Measurements from ENCODE around the gene SHFL. TPM values are rescaled to one million over a fixed set of nuclear protein-coding genes. Genes with fewer than 3 reads are reported as not detected.
A peak's percentile ranks its signal among the peaks of the same experiment; 100 is the strongest.

The SHFL gene
- total and polyA plus RNA-seq, 2 of the 8 experiments (the other 6 are each of a cell fraction or from before 2014, with no cell fraction given), result 25.3 to 37.1 TPM

- DNase-seq (ENCODE audit: low read depth in 1 of 2, low spot score in 2 of 2) (peak; percentile 79 to 96), FAIRE-seq (no peak)
- Histone ChIP-seq H4K8ac (ENCODE audit: extremely low read depth, insufficient read depth, low read length) (peak overlapping the region; percentile 98), H3K4me2 (ENCODE audit: insufficient read depth in 1 of 2, low read depth in 2 of 2, low read length in 2 of 2) (peak overlapping the region; percentile 41 to 76; a peak in 3 of 4 replicates), H3K4ac (replicated peaks; ENCODE audit: insufficient read length, low read depth, low read length) (no peak overlapping the region), H2BK120ac (replicated peaks; ENCODE audit: low read depth, low read length) (no peak overlapping the region), H3K27ac (ENCODE audit: low read depth, low read length) (no peak overlapping the region), H3K79me2 (ENCODE audit: control insufficient read depth in 1 of 2, insufficient read depth in 2 of 2, low read length in 2 of 2) (no peaks in the 10 kb centered on the region), H3K18ac (ENCODE audit: extremely low read depth, low read length) (peak overlapping the region; percentile 93; the same call in 1 of the 2 replicates), H2AFZ (ENCODE audit: low read length) (peak overlapping the region; percentile 92; the same call in 1 of the 2 replicates), H3K23me2 (ENCODE audit: low read depth, low read length) (peaks cover 2% of the 10 kb centered on the region; the same call in 1 of the 2 replicates), H3K9ac (replicated peaks in 1 of 4; ENCODE audit: extremely low read depth in 1 of 4, low read depth in 3 of 4, low read length in 3 of 4) (peak overlapping the region in 2 of 4 experiments; percentile 70 to 77; a peak in 5 of 7 replicates), H2BK15ac (ENCODE audit: low read length) (no peak overlapping the region), H3K79me1 (ENCODE audit: low read depth, low read length) (no peaks in the 10 kb centered on the region), H3K4me1 (replicated peaks in 1 of 4; ENCODE audit: control insufficient read depth in 3 of 4, insufficient read depth in 4 of 4, low read length in 3 of 4) (peaks cover 0 to 6% (median 2%) of the 10 kb centered on the region in 4 experiments; a peak in 3 of 7 replicates), H2AK5ac (ENCODE audit: low read depth, low read length) (no peak overlapping the region), H3K23ac (ENCODE audit: insufficient read length) (no peak overlapping the region), H3K9me3 (ENCODE audit: insufficient read depth in 2 of 2, low read depth in 1 of 2, low read length in 1 of 2) (peaks cover 0 to 2% of the 10 kb centered on the region in 2 experiments; a peak in 1 of 4 replicates), H4K91ac (replicated peaks; ENCODE audit: insufficient read length, low read length) (peak overlapping the region; percentile 98), H3K14ac (ENCODE audit: insufficient read length) (no peak overlapping the region), H2BK20ac (ENCODE audit: low read length) (no peak overlapping the region), H3K36me3 (ENCODE audit: control insufficient read depth in 2 of 4, insufficient read depth in 4 of 4, low read length in 3 of 4) (no peaks in the 10 kb centered on the region; a peak in 1 of 8 replicates), H2BK5ac (ENCODE audit: low read depth, low read length) (peak overlapping the region; percentile 77; the same call in 1 of the 2 replicates), H2BK12ac (ENCODE audit: low read depth, low read length) (peak overlapping the region; percentile 23; the same call in 1 of the 2 replicates), H3K27me3 (replicated peaks in 1 of 4; ENCODE audit: control insufficient read depth in 3 of 4, extremely low read depth in 1 of 4, insufficient read depth in 3 of 4, low read length in 3 of 4) (peaks cover 8 to 29% (median 23%) of the 10 kb centered on the region in 4 experiments), H3K56ac (replicated peaks; ENCODE audit: insufficient read length, low read depth, low read length) (no peak overlapping the region), H4K5ac (ENCODE audit: insufficient read length, low read depth, low read length) (peak overlapping the region; percentile 81), H4K20me1 (replicated peaks in 1 of 2; ENCODE audit: control insufficient read depth in 1 of 2, insufficient read depth in 2 of 2, low read length in 2 of 2) (peaks cover 0 to 5% of the 10 kb centered on the region in 2 experiments), H3K4me3 (ENCODE audit: extremely low read depth in 1 of 4, insufficient read depth in 2 of 4, low read depth in 3 of 4, low read length in 4 of 4) (peak overlapping the region; percentile 29 to 57 (median 39))
- 6% methylated on average over 48 of the region's 97 CpGs; no CpG with 5 or more reads in 1 of the 2 experiments for WGBS, 2 experiments (ENCODE audit: extremely low coverage in 1 of 2, insufficient coverage in 1 of 2, insufficient read length in 1 of 2, insufficient replicate concordance in 2 of 2, low coverage in 1 of 2, low lambda C conversion rate in 2 of 2, missing lambda C conversion rate in 1 of 2)
- POLR2A ChIA-PET (ENCODE audit: partially characterized antibody), result interaction anchor here (0.7 to 15.1 kb wide), 7 partner anchors 9 to 405 kb away, joined by 3 to 240 read pairs (median 3); partner anchors contain the start of genes P2RY11, PPAN and SHFL
- CTCF ChIA-PET (ENCODE audit: partially characterized antibody), result interaction anchor here (0.6 to 1.4 kb wide), 9 partner anchors 23 to 306 kb away, joined by 3 to 4 read pairs (median 3); no protein-coding TSS in a partner anchor
- TF ChIP-seq PHF8 (conservative IDR thresholded peaks at IDR 0.05; ENCODE audit: low read depth, low read length) (peak; percentile 85), CHD2 (IDR thresholded peaks at IDR 0.05; ENCODE audit: low read length) (no peak), ATF2 (IDR thresholded peaks at IDR 0.05; ENCODE audit: low read length) (no peak), HDAC6 (IDR thresholded peaks at IDR 0.05; ENCODE audit: low read depth, low read length) (no peak), SP1 (IDR thresholded peaks at IDR 0.05; ENCODE audit: low read depth, low read length) (no peak), NANOG (IDR thresholded peaks at IDR 0.05; ENCODE audit: insufficient read depth, low read depth, low read length, poor library complexity, severe bottlenecking) (no peak), TAF1 (IDR thresholded peaks at IDR 0.05; ENCODE audit: low read depth, low read length) (peak; percentile 58; the same call in 1 of the 2 replicates), SP2 (IDR thresholded peaks at IDR 0.05; ENCODE audit: low read length) (no peak), SUZ12 (IDR thresholded peaks at IDR 0.05; ENCODE audit: low read length) (no peak), GTF2F1 (IDR thresholded peaks at IDR 0.05; ENCODE audit: borderline replicate concordance, low read depth, low read length) (0 out of 2 replicates have a peak, but pooled peaks have one; percentile 4)
Measured at GRCh38 chr19:10095948-10096614, 10.0 kb downstream of the SHFL start.
